CD4-positive, alpha-beta memory T cell (primary cell): ENCODE results near the gene TRMT61B. TPM values are rescaled to one million over a fixed set of nuclear protein-coding genes. Genes with fewer than 3 reads are reported as not detected.

Experiments
- polyA plus RNA-seq, 2 donors: library from polyadenylated mRNA; unstranded; fragments of 300-500 nt; fragmentation: Illumina TruSeq; gene quantifications; one replicate each; pipeline ENCODE4 v1.2.3, GENCODE V29; 2021
- total RNA-seq, 2 experiments: library from RNA; stranded (reverse); gene quantifications; one replicate each; pipeline ENCODE4 v1.2.3, GENCODE V29; 2021

The TRMT61B gene
- total and polyA plus RNA-seq, 4 experiments from 2014 or later: 17.4 to 24.3 (median 20.5) TPM

Other genes with a start within 250 kb of the TRMT61B start
- 100 to 1,000 TPM; 225 to 231 TPM for gene PPP1CB, start 118.5 kb downstream of the TRMT61B start, total RNA-seq
- gene PPP1CB, start 118.5 kb downstream of the TRMT61B start, polyA plus RNA-seq: 10 to 100 TPM; 92.1 to 98.6 TPM
- 1 to 10 TPM; 4.5 to 4.9 TPM for gene SPDYA, start 59.5 kb downstream of the TRMT61B start, total RNA-seq
- under 1 TPM in 1 of 2 donors, not detected in 1; 0.14 TPM for gene SPDYA, start 59.5 kb downstream of the TRMT61B start, polyA plus RNA-seq
- 10 to 100 TPM; 52.9 to 57.5 TPM for gene WDR43, start 24.4 kb upstream of the TRMT61B start, total RNA-seq
- gene WDR43, start 24.4 kb upstream of the TRMT61B start, polyA plus RNA-seq: 10 to 100 TPM; 36.2 to 57.9 TPM
- 1 to 10 TPM; 1.8 to 2.7 TPM for gene TOGARAM2, start 111.0 kb upstream of the TRMT61B start, total RNA-seq
- 1 to 10 TPM in 1 of 2 donors, under 1 TPM in 1; 0.46 to 1.6 TPM for gene TOGARAM2, start 111.0 kb upstream of the TRMT61B start, polyA plus RNA-seq
- gene PCARE, start 204.2 kb upstream of the TRMT61B start, total RNA-seq: not detected
- gene PCARE, start 204.2 kb upstream of the TRMT61B start, polyA plus RNA-seq: not detected
- gene CLIP4, start 245.1 kb upstream of the TRMT61B start, total RNA-seq: 10 to 100 TPM; 65.2 to 69.2 TPM
- 10 to 100 TPM; 23.1 to 24.6 TPM for gene CLIP4, start 245.1 kb upstream of the TRMT61B start, polyA plus RNA-seq